Islet of Langerhans (tissue), 1 donor: ENCODE results near the gene ZKSCAN5.
"Not testable (repeated sequence)": the region's sequence is repeated elsewhere in the genome, so short reads cannot be mapped to it uniquely, and the experiment has no call there.

Experiments
- FAIRE-seq: peaks from one replicate; lab custom pipeline; 2011; peaks lifted over from hg19 to GRCh38; lab: Jason Lieb, UNC

ZKSCAN5 gene

DNA sequence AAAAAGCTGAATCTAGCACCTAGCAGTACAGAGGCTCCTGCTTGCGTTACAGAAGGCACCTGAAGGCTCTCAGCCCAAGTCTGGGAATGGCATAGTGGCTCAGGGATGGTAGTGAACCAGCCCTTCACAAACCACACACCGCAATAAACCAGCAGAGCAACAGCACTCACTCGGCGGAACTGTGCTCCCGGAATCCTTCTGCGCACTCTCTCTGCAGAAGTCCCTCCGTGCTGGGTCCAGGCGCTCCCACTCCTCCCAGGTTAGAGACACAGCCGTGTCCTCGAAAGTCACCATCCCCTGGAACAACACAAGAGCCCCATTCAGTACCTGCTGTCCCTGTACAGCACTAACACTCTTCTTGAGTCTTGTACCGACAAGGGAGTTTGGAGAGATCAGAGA lies 5.9 kb upstream of the ZKSCAN5 start:
- no peak for FAIRE-seq

GRCh38 chr7:99499371-99499720 lies 5.1 kb upstream of the ZKSCAN5 start:
- FAIRE-seq = no peak

GRCh38 chr7:99499721-99500636 lies 4.5 kb upstream of the ZKSCAN5 start, which contains the start of gene ZNF394:
Gene ZNF394 (minus strand): TSS chr7:99500281. CDS start chr7:99500093, 188 bp downstream.
- FAIRE-seq = peak; percentile 53

DNA sequence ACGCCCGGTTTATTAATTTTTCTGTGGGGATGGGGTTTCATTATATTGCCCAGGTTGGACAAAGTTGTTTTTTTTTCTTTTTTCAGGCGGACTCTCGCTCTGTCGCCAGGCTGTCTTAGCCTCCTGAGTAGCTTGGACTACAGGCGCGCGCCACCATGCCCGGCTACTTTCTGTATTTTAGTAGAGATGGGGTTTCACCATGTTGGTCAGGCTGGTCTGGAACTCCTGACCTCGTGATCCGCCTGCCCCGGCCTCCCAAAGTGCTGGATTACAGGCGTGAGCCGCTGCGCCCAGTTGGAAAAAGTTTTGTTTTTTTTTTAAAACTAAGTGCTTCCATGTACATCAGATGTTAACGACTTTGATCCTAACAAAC lies 3.8 kb upstream of the ZKSCAN5 start:
- no peak for FAIRE-seq

- FAIRE-seq = not testable (repeated sequence)
Observed at GRCh38 chr7:99501236-99501635, 3.2 kb upstream of the ZKSCAN5 start.

DNA sequence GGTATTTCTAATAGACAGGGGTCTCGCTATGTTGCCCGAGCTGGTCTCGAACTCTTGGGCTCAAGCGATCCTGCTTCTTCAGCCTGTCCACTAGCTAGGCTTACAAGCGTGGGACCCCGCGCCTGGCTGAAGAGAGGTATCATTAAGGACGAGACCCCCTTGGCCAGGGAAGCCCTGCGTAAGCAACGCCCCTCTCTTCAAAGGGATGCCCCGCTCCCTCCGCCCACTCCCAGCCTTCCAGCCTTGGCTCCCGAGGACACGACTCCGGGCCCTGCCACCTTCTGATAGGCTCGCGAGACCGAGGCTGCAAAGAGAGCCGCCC lies 220 bp upstream of the ZKSCAN5 start:
- no peak for FAIRE-seq

DNA sequence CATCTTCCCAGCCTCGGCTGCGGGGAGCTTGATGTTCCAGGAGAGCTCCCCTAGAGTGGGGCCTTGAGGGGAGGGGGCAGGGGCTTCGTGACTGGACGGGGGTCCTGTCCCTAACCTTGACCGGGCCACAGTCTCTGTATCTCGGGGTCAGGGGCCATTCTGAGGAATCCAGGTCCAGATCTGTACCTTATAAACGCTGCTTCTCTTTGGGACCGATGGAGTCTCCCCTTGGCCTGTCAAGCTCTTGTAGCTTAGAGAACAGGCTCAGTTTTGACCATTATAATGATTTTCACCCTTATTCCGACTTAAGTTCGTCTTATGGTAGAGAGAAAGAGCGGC lies 831 bp downstream of the ZKSCAN5 start:
- FAIRE-seq = no peak

DNA sequence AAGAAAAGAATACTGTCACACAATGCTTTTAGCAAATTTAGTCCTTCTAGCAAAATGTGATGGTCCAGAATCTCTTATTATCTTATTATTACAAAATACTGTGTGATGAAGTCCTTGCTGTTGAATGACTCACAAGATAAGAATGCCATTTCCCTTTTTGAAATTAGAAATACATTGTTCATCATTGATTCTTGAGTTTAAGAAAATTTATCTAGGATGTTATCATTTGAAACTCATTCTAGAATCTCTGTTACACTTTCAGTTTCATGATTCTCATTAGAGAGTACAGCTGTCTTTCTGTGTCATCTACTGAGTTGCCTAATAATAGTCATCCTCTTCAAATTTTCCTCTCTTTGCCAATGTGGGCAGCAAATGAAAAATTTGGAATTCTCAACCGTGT lies 9.6 kb downstream of the ZKSCAN5 start:
- FAIRE-seq = no peak

DNA sequence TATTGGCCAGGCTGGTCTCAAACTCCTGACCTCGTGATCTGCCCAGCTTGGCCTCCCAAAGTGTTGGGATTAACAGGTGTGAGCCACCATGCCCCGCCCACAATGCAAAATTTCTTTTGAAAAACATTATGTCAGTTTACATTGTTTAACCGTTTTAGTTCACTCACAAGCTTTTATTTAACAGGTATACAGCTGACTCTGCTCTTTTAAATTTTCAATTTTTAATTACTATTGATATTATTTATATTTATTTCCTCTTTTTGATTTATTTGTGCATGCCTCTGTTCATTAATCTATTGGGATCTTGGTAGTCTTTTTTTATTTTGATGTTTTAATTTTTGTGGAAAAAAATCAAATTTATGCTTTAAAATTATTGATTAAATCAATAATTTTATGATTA lies 16.9 kb downstream of the ZKSCAN5 start:
- FAIRE-seq = no peak

DNA sequence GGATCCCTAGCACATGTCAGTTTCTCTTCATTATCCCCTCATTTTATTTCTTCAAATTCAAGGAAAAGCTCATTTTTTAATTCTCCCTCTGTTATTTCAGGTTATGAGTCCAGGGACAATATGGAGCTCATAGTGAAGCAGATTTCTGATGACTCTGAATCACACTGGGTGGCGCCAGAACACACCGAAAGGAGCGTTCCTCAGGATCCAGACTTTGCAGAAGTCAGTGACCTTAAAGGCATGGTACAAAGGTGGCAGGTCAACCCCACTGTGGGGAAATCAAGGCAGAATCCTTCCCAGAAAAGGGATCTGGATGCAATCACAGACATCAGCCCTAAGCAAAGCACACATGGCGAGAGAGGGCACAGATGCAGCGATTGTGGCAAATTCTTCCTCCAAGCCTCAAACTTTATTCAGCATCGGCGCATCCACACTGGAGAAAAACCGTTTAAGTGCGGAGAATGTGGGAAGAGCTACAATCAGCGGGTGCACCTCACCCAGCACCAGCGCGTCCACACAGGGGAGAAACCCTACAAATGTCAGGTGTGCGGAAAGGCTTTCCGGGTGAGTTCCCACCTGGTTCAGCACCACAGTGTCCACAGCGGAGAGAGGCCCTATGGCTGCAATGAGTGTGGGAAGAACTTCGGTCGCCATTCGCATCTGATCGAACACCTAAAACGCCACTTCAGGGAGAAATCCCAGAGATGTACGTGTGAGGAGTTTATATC lies 21.4 kb downstream of the ZKSCAN5 start:
- no peak for FAIRE-seq

GRCh38 chr7:99531354-99531765 lies 26.9 kb downstream of the ZKSCAN5 start:
- FAIRE-seq = no peak

DNA sequence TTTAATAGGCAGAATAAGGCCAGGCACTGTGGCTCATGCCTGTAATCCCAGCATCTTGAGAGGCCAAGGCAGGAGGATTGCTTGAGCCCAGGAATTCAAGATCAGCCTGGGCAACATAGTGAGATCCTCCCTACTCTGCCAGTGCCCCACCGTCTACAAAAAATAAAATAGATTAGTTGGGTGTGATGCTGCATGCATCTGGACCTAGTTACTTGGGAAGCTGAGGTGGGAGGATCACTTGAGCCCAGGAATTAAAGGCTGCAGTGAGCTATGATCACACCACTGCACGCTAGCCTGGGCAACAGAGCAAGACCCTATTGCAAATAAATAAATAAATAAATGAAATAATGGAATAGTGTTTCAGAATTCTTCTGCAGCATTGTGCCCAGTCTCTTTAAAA lies 31.2 kb downstream of the ZKSCAN5 start:
- no peak for FAIRE-seq

DNA sequence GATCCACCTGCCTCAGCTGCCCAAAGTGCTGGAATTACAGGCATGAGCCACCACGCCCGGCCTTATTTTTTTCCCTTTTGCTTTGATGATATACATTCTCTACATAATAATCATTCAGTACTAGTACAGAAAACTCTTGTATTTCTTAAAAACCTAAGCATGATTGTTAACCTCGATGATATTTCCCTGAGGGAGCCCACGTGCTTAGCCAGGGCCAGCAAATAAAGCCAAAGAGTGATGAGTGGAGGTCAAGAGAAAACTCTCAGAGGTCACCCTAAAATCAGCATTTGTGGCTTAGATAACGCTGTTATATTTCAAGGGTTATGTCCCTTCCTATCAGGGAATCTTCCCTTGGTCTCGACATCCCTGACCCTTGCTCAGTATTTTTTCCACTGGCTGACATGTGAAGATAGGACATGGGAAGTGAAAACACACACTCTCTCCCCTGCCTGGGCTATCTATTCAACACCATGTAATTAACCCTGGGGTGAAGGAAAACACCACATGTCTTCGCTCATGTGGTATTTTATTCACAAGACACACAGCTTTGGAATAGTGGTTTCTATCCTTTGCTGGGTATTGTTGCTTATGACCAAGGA lies 34.9 kb downstream of the ZKSCAN5 start:
- FAIRE-seq = no peak

- FAIRE-seq = no peak
Observed at GRCh38 chr7:99540542-99540941, 36.1 kb downstream of the ZKSCAN5 start.

DNA sequence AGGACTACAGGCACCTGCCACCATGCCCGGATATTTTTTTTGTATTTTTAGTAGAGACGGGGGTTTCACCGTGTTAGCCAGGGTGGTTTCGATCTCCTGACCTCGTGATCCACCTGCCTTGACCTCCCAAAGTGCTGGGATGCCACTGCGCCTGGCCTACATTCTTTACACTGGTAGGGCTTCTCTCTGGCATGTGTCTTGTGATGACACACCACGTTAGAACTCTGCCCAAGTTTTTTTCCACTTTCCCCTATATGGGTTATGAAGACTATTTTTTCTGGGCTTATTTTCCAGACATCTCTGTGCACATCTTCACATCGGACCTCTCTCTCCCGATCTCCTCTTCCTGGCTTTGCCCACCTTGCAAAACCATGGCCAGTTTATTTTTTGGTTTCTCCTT lies 36.8 kb downstream of the ZKSCAN5 start:
- no peak for FAIRE-seq

- FAIRE-seq = no peak
Observed at GRCh38 chr7:99543081-99543671, 38.7 kb downstream of the ZKSCAN5 start.

DNA sequence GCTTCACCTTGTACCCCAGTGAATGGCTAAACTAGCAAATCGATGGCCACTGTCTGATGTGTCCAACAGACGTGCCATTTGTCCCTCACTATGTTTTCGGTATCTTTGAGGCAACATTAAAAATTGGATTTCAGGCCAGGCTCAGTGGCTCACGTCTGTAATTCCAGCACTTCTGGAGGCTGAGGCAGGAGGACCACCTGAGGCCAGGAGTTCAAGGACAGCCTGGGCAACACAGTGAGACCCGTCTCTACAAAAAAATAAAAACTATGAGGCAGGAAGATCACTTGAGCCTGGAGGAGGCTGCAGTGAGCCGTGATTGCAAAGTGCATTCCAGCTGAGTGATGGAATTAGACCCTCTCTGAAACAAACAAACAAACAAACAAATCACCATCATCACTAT lies 39.5 kb downstream of the ZKSCAN5 start:
- no peak for FAIRE-seq

GRCh38 chr7:99545308-99545707 lies 40.8 kb downstream of the ZKSCAN5 start:
- FAIRE-seq = not testable (repeated sequence)

DNA sequence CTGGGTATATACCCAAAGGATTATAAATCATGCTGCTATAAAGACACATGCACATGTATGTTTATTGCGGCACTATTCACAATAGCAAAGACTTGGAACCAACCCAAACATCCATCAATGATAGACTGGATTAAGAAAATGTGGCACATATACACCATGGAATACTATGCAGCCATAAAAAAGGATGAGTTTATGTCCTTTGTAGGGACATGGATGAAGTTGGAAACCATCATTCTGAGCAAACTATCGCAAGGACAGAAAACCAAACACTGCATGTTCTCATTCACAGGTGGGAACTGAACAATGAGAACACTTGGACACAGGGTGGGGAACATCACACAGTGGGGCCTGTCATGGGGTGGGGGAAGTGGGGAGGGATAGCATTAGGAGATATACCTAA lies 45.1 kb downstream of the ZKSCAN5 start:
- not testable (repeated sequence) for FAIRE-seq

DNA sequence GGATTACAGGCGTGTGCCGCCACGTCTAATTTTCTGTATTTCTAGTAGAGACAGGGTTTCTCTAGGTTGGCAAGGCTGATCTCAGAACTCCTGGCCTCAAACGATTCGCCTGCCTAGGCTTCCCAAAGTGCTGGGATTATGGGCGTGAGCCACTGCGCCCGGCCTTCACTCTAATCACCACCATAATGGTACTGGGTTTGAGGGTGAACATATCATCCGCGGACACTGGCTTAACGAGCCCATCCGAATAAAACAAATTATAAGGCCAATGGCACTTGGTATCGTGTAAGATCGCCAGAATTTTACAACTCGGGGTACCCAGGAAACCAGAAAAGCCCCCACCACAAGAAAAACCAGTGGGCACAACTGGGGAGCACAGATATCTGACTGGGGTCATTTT lies 46.9 kb downstream of the ZKSCAN5 start:
- FAIRE-seq = no peak

DNA sequence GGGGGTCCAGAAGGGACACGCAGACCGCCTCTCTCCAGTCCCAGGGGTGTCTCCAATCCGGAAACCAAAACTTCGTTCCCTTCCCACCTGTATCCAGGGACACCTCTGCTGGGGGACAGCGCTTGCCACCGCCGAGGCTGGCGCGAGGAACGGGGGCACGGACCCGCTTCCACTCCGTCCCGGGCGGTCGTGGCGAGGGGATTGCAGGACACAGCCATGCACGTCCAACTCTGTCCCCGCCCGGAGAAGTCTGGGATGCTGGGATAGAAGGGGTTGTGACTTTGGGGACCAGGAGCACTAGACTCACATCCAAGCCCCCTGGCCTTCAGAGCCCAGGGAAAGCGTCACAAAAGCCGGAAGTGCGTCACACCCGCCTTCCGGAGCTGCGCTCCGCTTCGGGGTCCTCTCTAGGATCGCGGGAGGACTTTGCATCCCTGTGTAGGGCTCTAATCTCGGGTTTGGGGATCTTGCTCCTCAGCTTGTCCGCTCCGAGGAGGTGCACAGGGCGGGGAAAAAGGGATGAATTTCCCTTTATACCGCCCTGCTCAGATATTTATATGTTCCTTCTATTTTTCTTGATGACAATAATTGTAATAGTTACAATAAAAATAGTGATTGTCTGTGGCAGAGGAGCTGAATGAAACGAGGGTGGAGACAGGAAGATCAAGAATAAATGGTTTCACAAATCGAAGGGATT lies 47.5 kb downstream of the ZKSCAN5 start, which contains the start of gene FAM200A:
FAM200A (minus strand) TSS at position 348 of the 697 bp plus-strand sequence. CDS start 3,707 bp downstream, outside the sequence.
- peak; percentile 83 for FAIRE-seq

- FAIRE-seq = no peak
Observed at GRCh38 chr7:99553039-99553438, 48.6 kb downstream of the ZKSCAN5 start.
